ENCODE data around the gene DSC1. TPM values are rescaled to one million over a fixed set of nuclear protein-coding genes. Genes with fewer than 3 reads are reported as not detected.

The DSC1 gene
- total and polyA plus RNA-seq, 2 of the 8 experiments (the other 6 are each of a cell fraction or from before 2014, with no cell fraction given) = 0.02 TPM; not detected in 1

GRCh38 chr18:31203794-31204148 is 41.1 kb upstream of the DSC1 start:
- H3K9me3 ChIP-seq (ENCODE audit: insufficient read depth in 2 of 2, low read depth in 1 of 2, low read length in 1 of 2) = no peaks in the 10 kb centered on the region
- H3K79me2 ChIP-seq (ENCODE audit: control insufficient read depth in 1 of 2, insufficient read depth in 2 of 2, low read length in 2 of 2) = no peaks in the 10 kb centered on the region
- no peaks in the 10 kb centered on the region; the same call in 1 of the 2 replicates for H3K23me2 ChIP-seq (ENCODE audit: low read depth, low read length)
- no peaks in the 10 kb centered on the region for H3K79me1 ChIP-seq (ENCODE audit: low read depth, low read length)
- no peak overlapping the region for H3K18ac ChIP-seq (ENCODE audit: extremely low read depth, low read length)
- no peak for DNase-seq (ENCODE audit: low read depth in 1 of 2, low spot score in 2 of 2)
- no peak overlapping the region for H4K5ac ChIP-seq (ENCODE audit: insufficient read length, low read depth, low read length)
- WGBS, 2 experiments (ENCODE audit: extremely low coverage in 1 of 2, insufficient coverage in 1 of 2, insufficient read length in 1 of 2, insufficient replicate concordance in 2 of 2, low coverage in 1 of 2, low lambda C conversion rate in 2 of 2, missing lambda C conversion rate in 1 of 2) = 96% methylated on average over 5 of the region's 5 CpGs; no CpG with 5 or more reads in 1 of the 2 experiments
- no peak overlapping the region for H3K9ac ChIP-seq (replicated peaks in 1 of 4; ENCODE audit: extremely low read depth in 1 of 4, low read depth in 3 of 4, low read length in 3 of 4)
- no peak overlapping the region for H3K23ac ChIP-seq (ENCODE audit: insufficient read length)
- no peak for FAIRE-seq
- peaks cover 0 to 3% (median 3%) of the 10 kb centered on the region in 4 experiments; a peak in 3 of 7 replicates for H3K4me1 ChIP-seq (replicated peaks in 1 of 4; ENCODE audit: control insufficient read depth in 3 of 4, insufficient read depth in 4 of 4, low read length in 3 of 4)
- H3K36me3 ChIP-seq (ENCODE audit: control insufficient read depth in 2 of 4, insufficient read depth in 4 of 4, low read length in 3 of 4) = no peaks in the 10 kb centered on the region
- no peak overlapping the region for H2BK12ac ChIP-seq (ENCODE audit: low read depth, low read length)
- no peak overlapping the region for H3K14ac ChIP-seq (ENCODE audit: insufficient read length)
- peak overlapping the region; percentile 95; the same call in 1 of the 2 replicates for H2AFZ ChIP-seq (ENCODE audit: low read length)
- no peak overlapping the region for H3K4ac ChIP-seq (replicated peaks; ENCODE audit: insufficient read length, low read depth, low read length)
- no peak overlapping the region for H3K4me3 ChIP-seq (ENCODE audit: extremely low read depth in 1 of 4, insufficient read depth in 2 of 4, low read depth in 3 of 4, low read length in 4 of 4)
- CTCF ChIA-PET (ENCODE audit: partially characterized antibody) = interaction anchor here (0.6 to 1.3 kb wide), 3 partner anchors 39 to 499 kb away, joined by 3 to 5 read pairs (median 3); no protein-coding TSS in a partner anchor
- no peak overlapping the region for H4K8ac ChIP-seq (ENCODE audit: extremely low read depth, insufficient read depth, low read length)
- no peak overlapping the region for H3K56ac ChIP-seq (replicated peaks; ENCODE audit: insufficient read length, low read depth, low read length)
- H3K27me3 ChIP-seq (replicated peaks in 1 of 4; ENCODE audit: control insufficient read depth in 3 of 4, extremely low read depth in 1 of 4, insufficient read depth in 3 of 4, low read length in 3 of 4) = no peaks in the 10 kb centered on the region
- H3K4me2 ChIP-seq (ENCODE audit: insufficient read depth in 1 of 2, low read depth in 2 of 2, low read length in 2 of 2) = no peak overlapping the region
- POLR2A ChIA-PET (ENCODE audit: partially characterized antibody) = no interaction called here
- no peak overlapping the region for H2AK5ac ChIP-seq (ENCODE audit: low read depth, low read length)
- H2BK15ac ChIP-seq (ENCODE audit: low read length) = no peak overlapping the region
- H2BK20ac ChIP-seq (ENCODE audit: low read length) = no peak overlapping the region
- H3K27ac ChIP-seq (ENCODE audit: low read depth, low read length) = no peak overlapping the region
- no peak overlapping the region for H2BK5ac ChIP-seq (ENCODE audit: low read depth, low read length)
- H2BK120ac ChIP-seq (replicated peaks; ENCODE audit: low read depth, low read length) = no peak overlapping the region
- no peaks in the 10 kb centered on the region for H4K20me1 ChIP-seq (replicated peaks in 1 of 2; ENCODE audit: control insufficient read depth in 1 of 2, insufficient read depth in 2 of 2, low read length in 2 of 2)
- no peak overlapping the region for H4K91ac ChIP-seq (replicated peaks; ENCODE audit: insufficient read length, low read length)
- TF ChIP-seq CBX5 (IDR thresholded peaks at IDR 0.05; ENCODE audit: low read depth, low read length) = no peak
